Natural killer cell treated with Interleukin-12 subunit alpha and Interleukin-12 subunit beta and Interleukin-15 and Interleukin-18, amount 100 ng/mL, for 72 hours (primary cell): ENCODE results near the gene EXOC1. TPM values are rescaled to one million over a fixed set of nuclear protein-coding genes. Genes with fewer than 3 reads are reported as not detected.
A peak's percentile ranks its signal among the peaks of the same experiment; 100 is the strongest.

Source experiments
- ATAC-seq, 2 donors: fragments of 150-1000 bp; cut with Tn5 transposase in 1 of 2; sonication (Bioruptor Pico), chemical (Tn5 transposase) in 1 of 2; 2 replicates each; pipeline ENCODE4 v1.10.0; 2021
- DNase-seq: peaks from one replicate; pipeline ENCODE4 v3.0.0; 2022; ENCODE audit warnings: low spot score
- H3K27ac Mint-ChIP-seq, 2 donors: 1 replicate in 1 of 2; 2 replicates in 1 of 2; pipeline ENCODE4 v1.8.0; 2022; ENCODE audit warnings: mixed read lengths in 2 of 2, mild to moderate bottlenecking in 1 of 2, moderate library complexity in 1 of 2
- H3K27me3 Mint-ChIP-seq, 2 donors: 1 replicate in 1 of 2; 2 replicates in 1 of 2; pipeline ENCODE4 v1.8.0; 2022; ENCODE audit warnings: mixed read lengths in 2 of 2
- H3K36me3 Mint-ChIP-seq: one replicate; pipeline ENCODE4 v1.8.0; 2022; ENCODE audit warnings: mixed read lengths
- H3K4me1 Mint-ChIP-seq, 2 donors: 1 replicate in 1 of 2; 2 replicates in 1 of 2; pipeline ENCODE4 v1.8.0; 2022; ENCODE audit warnings: low read depth in 2 of 2, mixed read lengths in 2 of 2, mild to moderate bottlenecking in 1 of 2
- H3K4me3 Mint-ChIP-seq: one replicate; pipeline ENCODE4 v1.8.0; 2022; ENCODE audit warnings: mixed read lengths
- H3K9me3 Mint-ChIP-seq: 2 replicates; pipeline ENCODE4 v1.8.0; 2022; ENCODE audit warnings: mixed read lengths
- total RNA-seq, 2 donors: library from RNA; stranded (reverse); gene quantifications; one replicate each; pipeline ENCODE4 v1.2.3, GENCODE V29; 2022

EXOC1 gene
- total RNA-seq, 2 donors from 2014 or later: 22.1 to 26.1 TPM

DNA sequence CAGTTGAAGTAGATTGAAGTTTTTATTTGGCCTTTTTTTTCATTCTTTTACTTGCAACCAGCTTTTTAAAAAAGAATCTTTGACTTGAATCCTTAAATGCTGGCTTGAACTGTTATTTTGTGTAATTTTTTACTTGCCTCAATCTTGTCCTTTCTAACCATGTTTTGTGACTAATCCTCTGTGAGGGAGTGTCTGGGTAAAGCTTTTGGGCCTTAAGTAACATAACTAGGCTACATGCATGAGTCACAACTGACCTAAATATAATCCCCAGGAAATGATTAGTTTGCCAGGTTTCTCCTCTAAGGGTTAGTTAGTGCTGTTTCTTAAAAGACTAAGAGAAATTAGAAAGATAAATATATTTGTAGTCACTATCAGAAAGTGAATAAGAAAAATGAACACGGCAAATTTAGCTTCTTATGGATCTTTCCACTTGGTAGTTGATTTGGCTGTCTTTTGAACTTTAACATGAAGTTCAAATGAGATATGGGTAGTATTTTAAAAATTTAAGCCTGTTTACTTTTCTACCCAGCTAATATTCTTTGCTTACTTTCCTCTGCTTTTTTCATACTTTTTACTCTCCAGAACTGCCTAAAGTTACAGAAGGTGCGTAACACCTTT, 13.0 kb downstream of the EXOC1 start:
- no peaks in the 10 kb centered on the region for H3K9me3 Mint-ChIP-seq
- peak; percentile 90 to 92 for ATAC-seq
- peak overlapping the region; percentile 70 for H3K4me3 Mint-ChIP-seq
- peak overlapping the region; percentile 79 to 86 for H3K27ac Mint-ChIP-seq
- no peak for DNase-seq
- peaks cover 14% of the 10 kb centered on the region for H3K36me3 Mint-ChIP-seq
- no peaks in the 10 kb centered on the region for H3K27me3 Mint-ChIP-seq
- H3K4me1 Mint-ChIP-seq: peaks cover 16 to 26% of the 10 kb centered on the region in 2 donors

DNA sequence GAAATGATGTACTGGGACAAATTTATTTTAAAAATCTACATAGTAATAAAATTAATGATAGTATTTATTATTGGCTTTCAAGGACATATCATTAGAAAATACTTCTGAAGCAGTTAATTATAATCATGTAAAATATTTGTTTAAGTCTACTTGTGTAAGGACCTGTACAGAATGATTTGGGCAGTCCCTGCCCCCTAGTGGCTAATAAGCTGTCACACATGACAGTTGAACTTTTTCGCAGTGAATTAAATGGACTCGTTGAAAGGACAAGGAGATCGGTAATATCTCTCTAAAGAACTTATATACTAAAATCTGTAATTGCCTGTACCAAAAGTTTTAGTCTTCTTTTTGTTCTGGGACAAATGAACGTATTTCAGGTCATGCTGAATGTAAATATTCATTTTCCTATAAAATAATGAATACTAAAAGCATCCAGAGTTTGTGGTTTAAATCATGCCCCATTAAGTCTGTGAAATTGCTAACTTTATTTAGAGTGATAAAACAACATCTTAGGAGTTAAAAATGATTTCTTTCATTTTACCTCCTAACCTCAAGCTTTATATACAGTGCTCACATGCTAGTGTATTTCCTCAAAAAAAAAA, 13.6 kb downstream of the EXOC1 start:
- Mint-ChIP-seq H3K4me1 (peaks cover 16 to 26% of the 10 kb centered on the region in 2 donors), H3K27me3 (no peaks in the 10 kb centered on the region), H3K9me3 (no peaks in the 10 kb centered on the region), H3K36me3 (peaks cover 14% of the 10 kb centered on the region), H3K4me3 (peak overlapping the region; percentile 70), H3K27ac (peak overlapping the region; percentile 79 to 86)
- DNase-seq: peak; percentile 74
- peak; percentile 65 to 76 for ATAC-seq

DNA sequence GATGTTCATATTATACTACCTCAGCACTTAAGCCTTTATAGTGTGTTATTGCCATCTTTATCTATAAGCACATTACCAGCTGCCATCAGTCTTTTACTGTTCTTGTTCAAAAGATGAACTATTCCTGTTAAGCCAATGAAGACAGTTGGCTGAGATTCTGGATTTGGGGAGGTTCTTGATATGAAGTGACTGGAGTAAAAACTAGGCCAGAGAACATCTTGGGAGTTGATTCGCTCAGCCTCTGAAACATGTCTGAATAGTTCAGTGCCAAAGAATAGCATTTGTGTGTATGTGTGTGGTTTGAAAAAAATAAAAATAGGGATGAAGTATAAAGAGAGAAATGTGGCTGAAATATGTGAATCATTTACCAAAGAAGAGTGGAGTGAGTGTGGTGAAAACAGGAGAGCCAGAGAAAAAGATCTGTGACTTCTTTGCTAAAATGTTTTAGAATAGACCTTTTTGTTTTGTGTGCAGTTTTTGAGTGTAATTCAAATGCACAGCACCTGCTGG, 15.2 kb downstream of the EXOC1 start:
- ATAC-seq: no peak
- Mint-ChIP-seq H3K4me1 (peaks cover 16 to 26% of the 10 kb centered on the region in 2 donors), H3K36me3 (peaks cover 17% of the 10 kb centered on the region)

DNA sequence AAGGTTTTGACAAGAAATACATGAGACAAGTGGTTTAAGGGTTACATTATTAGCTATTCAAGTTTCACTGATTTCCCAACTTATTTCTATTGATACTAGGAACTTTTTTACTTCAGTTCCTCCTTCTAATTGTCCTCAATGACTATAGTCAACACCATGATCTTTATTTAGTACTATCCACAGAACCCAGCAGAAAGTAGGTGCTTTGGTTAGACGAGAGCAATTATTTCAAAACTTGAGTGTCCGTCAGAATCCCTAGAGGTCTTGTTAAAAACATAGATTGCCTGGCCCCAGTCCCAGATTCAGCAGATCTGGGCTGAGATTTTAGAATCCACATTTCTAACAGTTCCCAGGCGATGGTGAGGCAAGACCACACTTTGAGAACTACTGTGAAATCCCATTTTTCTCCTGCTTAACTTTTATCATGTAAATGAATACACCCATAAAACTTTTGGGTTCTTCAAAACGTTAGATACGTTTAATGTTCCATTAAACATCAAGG, 17.9 kb downstream of the EXOC1 start:
- no peak for ATAC-seq
- Mint-ChIP-seq H3K27ac (no peak overlapping the region), H3K36me3 (peaks cover 24% of the 10 kb centered on the region), H3K27me3 (no peaks in the 10 kb centered on the region), H3K4me3 (no peak overlapping the region), H3K4me1 (peaks cover 11 to 15% of the 10 kb centered on the region in 2 donors), H3K9me3 (no peaks in the 10 kb centered on the region)
- no peak for DNase-seq

More for the DNA sequence above, 15.2 kb downstream of the EXOC1 start:
- DNase-seq: no peak
- H3K9me3 Mint-ChIP-seq: no peaks in the 10 kb centered on the region
- no peak overlapping the region for H3K4me3 Mint-ChIP-seq
- H3K27ac Mint-ChIP-seq: no peak overlapping the region
- H3K27me3 Mint-ChIP-seq: no peaks in the 10 kb centered on the region

DNA sequence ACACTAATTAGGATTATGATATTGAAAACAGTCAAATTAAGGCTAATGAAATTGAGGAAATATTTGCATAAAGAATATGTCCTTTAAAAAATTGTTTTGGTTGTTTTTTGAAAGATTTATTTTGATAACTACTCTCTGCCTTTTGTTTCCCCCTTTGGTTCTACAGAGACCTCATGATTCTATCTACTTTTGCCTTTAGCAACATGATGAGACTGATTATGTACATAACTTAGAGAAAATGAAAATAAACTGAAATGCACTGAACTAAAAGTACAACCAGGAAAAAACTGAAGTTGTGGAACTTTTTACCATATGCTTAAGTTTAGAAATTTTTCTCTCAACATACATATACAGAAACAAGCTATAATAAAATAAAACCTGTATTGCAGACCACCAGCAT, 21.4 kb downstream of the EXOC1 start:
- Mint-ChIP-seq H3K27me3 (no peaks in the 10 kb centered on the region), H3K27ac (no peak overlapping the region), H3K9me3 (no peaks in the 10 kb centered on the region), H3K36me3 (peaks cover 33% of the 10 kb centered on the region), H3K4me1 (no peaks in the 10 kb centered on the region), H3K4me3 (no peak overlapping the region)
- ATAC-seq (no peak), DNase-seq (no peak)

DNA sequence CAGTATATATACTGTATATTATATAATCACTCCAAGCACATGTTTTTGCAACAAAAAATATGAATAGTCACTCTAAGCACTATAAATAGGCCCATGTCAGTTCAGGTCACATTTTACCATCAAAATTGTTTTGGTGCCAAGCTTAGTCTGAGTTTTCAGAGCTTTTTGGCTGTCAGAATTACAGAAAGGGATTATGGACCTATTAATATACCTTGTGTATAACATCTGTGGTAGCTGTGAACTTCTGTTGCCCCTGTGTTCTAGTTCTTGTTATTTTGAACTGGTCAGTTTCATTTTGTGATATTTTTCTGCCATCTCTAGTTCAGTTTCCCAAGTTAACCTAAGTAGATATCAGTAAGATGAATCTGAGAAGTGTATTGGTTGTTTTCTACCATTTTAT, 22.9 kb downstream of the EXOC1 start:
- Mint-ChIP-seq H3K27me3 (no peaks in the 10 kb centered on the region), H3K36me3 (peaks cover 38% of the 10 kb centered on the region), H3K27ac (no peak overlapping the region), H3K9me3 (no peaks in the 10 kb centered on the region), H3K4me3 (no peak overlapping the region), H3K4me1 (peaks cover 0 to 2% of the 10 kb centered on the region in 2 donors)
- DNase-seq: no peak
- ATAC-seq: no peak

DNA sequence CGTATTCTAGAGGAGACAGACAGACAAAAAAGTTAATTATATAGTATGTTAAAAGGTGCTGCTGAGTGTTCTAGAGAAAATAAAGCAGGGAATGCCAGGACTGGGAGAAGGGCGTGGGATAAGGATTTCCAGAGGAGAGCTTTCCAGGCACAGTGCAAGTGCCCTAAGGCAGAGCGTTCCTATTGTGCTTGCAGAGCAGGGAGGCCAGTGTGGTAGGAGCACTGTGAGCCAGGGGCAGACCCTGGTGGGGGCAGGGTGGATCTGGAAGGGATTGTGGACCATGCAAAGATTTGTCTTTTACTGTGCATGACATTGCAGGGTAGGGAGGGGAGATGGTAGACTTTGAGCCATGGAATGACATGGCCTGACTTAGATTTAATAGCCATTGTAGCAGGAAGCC, 25.8 kb downstream of the EXOC1 start:
- Mint-ChIP-seq H3K36me3 (peaks cover 38% of the 10 kb centered on the region), H3K27ac (no peak overlapping the region), H3K4me1 (peaks cover 0 to 4% of the 10 kb centered on the region in 2 donors), H3K4me3 (no peak overlapping the region), H3K27me3 (no peaks in the 10 kb centered on the region), H3K9me3 (no peaks in the 10 kb centered on the region)
- ATAC-seq: no peak
- no peak for DNase-seq

DNA sequence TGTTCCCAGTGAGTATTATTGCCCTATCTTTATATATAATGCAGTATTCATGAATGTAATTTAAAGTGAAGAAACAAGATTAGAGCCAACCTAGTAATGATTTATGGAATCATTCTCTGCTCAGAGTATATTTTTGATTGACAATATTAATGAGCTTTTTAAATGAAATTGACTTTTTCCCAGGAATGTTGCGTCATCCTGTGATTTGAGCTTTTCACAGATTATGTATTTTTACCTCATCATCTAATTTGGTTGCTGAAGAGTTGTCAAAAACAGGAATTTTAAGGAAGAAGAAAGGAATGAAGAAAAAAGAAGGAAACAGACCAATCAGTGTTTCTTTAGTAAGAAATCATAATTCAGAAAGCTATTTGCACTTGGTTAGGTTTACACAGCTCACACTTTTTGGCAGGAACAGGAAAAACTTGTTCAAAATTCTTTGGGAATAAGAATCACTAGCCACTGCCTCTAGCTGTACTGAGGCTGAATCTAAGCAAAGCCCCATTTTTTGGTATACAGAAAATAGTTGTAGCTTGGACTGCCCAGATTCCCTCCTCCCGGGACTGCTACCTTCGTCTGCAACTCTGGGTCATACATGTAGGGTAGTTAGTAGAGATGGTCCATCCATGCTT, 27.3 kb downstream of the EXOC1 start:
- DNase-seq (no peak), ATAC-seq (no peak)
- H3K4me3 Mint-ChIP-seq: no peak overlapping the region
- no peak overlapping the region for H3K27ac Mint-ChIP-seq
- H3K4me1 Mint-ChIP-seq: peaks cover 0 to 4% of the 10 kb centered on the region in 2 donors
- no peaks in the 10 kb centered on the region for H3K9me3 Mint-ChIP-seq
- H3K36me3 Mint-ChIP-seq: peaks cover 34% of the 10 kb centered on the region
- H3K27me3 Mint-ChIP-seq: no peaks in the 10 kb centered on the region

DNA sequence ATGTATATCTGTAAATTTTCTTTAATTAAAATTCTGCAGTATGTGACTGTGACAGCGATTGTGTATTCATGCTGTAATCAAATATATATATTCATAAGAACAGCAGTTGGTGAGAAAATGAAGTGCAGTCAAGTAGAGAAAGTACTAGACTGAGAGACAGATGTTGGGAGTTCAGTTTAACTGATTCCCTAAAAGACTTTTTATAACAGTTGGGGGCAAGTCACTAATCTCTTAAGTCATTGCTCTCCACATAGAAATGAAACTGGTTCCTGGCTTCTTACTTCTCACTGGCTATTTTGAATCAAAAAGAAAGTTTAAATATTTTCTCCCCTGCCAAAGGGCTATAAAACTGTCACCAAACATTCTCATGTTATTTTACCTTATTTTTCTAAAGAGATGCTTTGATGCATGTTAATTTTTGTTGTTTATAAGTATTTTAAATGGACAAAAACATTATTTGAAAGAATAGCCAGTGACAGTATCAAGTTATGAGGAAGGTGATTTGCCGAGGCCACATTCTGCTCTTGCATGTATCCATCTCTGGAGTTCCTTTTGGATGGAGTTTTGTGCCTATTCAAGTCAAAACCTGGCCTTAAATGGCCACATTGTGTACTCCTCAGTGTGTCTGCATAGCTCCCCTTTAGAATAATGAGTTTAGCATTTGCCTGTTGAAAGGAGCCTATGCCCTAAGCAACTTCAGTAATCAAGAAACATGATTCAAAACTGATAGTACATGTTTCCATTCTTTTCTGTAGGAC, 30.8 kb downstream of the EXOC1 start:
- no peak for ATAC-seq
- Mint-ChIP-seq H3K27ac (no peak overlapping the region), H3K27me3 (no peaks in the 10 kb centered on the region), H3K4me1 (peaks cover 0 to 4% of the 10 kb centered on the region in 2 donors), H3K9me3 (no peaks in the 10 kb centered on the region), H3K4me3 (no peak overlapping the region), H3K36me3 (peaks cover 17% of the 10 kb centered on the region)
- no peak for DNase-seq

DNA sequence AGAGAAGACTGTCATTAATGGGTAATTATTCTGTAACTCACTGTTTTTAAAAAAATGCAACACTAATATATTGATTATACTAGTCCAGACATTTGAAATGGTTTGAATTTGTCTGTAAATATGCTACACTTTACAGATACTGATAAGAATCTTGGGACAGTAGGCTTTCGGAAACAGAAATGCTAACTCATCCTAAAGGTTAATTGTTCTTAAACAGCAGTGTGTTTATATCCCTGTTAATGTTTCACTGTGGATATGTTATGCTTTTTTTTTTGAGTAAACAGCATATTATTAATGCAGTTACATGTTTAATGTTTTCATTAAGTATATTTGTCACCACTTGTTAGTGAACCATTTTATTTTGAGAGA, 31.4 kb downstream of the EXOC1 start:
- no peak for ATAC-seq
- H3K27ac Mint-ChIP-seq: no peak overlapping the region
- H3K4me1 Mint-ChIP-seq: peaks cover 0 to 4% of the 10 kb centered on the region in 2 donors
- peaks cover 18% of the 10 kb centered on the region for H3K36me3 Mint-ChIP-seq
- H3K4me3 Mint-ChIP-seq: no peak overlapping the region
- DNase-seq: no peak
- H3K27me3 Mint-ChIP-seq: no peaks in the 10 kb centered on the region
- H3K9me3 Mint-ChIP-seq: no peaks in the 10 kb centered on the region

DNA sequence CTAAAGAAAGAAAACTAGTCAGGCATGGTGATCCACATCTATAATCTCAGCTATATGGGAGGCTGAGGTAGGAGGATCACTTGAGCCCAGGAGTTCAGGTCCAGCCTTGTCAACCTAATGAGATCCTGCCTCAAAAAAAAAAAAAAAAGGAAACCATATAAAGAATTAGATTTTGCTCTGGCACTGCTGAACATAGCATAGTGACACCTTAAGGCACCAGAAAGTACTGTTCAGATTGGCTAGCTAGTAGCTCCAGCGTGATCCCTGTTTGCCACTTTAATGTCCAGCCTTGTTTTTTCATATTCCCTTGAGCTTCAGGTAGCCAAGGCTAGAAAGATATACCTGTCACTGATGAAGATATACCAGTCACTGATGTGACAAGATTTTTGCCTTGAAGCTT, 34.1 kb downstream of the EXOC1 start:
- H3K27me3 Mint-ChIP-seq: no peaks in the 10 kb centered on the region
- no peak for DNase-seq
- no peaks in the 10 kb centered on the region for H3K4me1 Mint-ChIP-seq
- no peak for ATAC-seq
- H3K27ac Mint-ChIP-seq: no peak overlapping the region
- peaks cover 11% of the 10 kb centered on the region for H3K36me3 Mint-ChIP-seq
- no peak overlapping the region for H3K4me3 Mint-ChIP-seq
- H3K9me3 Mint-ChIP-seq: no peaks in the 10 kb centered on the region

DNA sequence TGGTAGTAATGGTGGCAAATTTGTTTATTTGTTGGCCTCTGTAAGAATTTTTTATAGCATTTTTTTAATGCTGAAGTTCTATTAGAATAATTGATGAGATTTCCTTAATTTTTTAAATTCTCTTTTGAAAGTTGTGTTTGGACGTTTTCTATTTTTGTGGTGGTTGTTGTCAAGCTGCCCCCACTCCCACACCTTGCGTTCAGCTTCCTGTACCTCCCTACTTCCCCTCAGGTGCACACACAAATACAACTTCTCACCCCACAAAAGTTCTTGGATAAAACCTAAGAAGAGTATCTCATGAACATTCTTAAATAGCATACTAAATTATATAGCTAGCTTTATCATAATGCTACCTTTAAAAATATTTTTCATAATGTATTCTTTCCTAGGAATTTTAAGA, 38.7 kb downstream of the EXOC1 start:
- DNase-seq (no peak), ATAC-seq (no peak)
- no peaks in the 10 kb centered on the region for H3K4me1 Mint-ChIP-seq
- no peak overlapping the region for H3K4me3 Mint-ChIP-seq
- H3K27ac Mint-ChIP-seq: no peak overlapping the region
- peaks cover 16% of the 10 kb centered on the region for H3K36me3 Mint-ChIP-seq
- no peaks in the 10 kb centered on the region for H3K9me3 Mint-ChIP-seq
- H3K27me3 Mint-ChIP-seq: no peaks in the 10 kb centered on the region

DNA sequence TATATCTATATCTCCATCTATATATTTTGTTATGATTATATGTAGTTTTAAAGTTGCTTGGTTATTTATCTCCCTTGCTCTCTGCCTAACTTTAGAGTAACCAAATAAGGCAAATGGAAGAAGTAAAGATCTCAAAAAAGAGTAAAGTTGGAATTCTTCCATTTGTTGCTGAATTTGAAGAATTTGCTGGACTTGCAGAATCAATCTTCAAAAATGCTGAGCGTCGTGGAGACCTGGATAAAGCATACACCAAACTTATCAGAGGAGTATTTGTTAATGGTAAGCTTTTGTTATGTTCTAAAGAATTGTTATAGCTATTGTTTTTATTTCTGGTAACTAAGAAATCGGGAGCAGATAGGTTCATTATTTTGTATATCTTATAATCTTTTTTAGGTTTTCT, 43.2 kb downstream of the EXOC1 start:
- no peak overlapping the region for H3K4me3 Mint-ChIP-seq
- no peaks in the 10 kb centered on the region for H3K27me3 Mint-ChIP-seq
- no peaks in the 10 kb centered on the region for H3K4me1 Mint-ChIP-seq
- ATAC-seq (no peak), DNase-seq (no peak)
- H3K27ac Mint-ChIP-seq: no peak overlapping the region
- peaks cover 5% of the 10 kb centered on the region for H3K36me3 Mint-ChIP-seq
- no peaks in the 10 kb centered on the region for H3K9me3 Mint-ChIP-seq

DNA sequence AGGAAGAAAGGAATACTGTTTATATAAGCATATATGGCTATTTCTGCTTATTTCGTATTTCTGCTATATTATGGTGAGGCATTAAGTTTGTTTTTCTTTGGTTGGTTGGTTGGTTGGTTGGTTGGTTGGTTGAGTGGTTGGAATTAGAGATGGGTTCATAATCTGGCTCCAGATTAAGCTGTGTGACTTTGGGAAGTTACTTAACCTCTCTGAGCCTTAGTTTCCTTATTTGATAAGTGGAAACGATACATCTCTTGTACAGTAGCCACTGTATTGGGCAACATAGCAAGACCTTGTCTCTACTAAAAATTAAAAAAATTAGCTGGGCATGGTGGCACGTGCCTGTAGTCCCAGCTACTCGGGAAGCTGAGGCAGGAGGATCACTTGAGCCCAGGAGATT, 49.2 kb downstream of the EXOC1 start:
- H3K36me3 Mint-ChIP-seq: no peaks in the 10 kb centered on the region
- DNase-seq: no peak
- no peak for ATAC-seq
- no peak overlapping the region for H3K27ac Mint-ChIP-seq
- no peak overlapping the region for H3K4me3 Mint-ChIP-seq
- H3K9me3 Mint-ChIP-seq: no peaks in the 10 kb centered on the region
- H3K27me3 Mint-ChIP-seq: no peaks in the 10 kb centered on the region
- peaks cover 0 to 9% of the 10 kb centered on the region in 2 donors for H3K4me1 Mint-ChIP-seq
